HEK293T (cell line): ENCODE measurements around the gene STK39.

ENCODE experiments used
- CTCF ChIA-PET: fragments of 350-600 bp; formaldehyde crosslinking; extraction: SDS; loops from one replicate; lab custom pipeline; 2021; ENCODE audit warnings: antibody characterized with exemption, inconsistent platforms; lab: Yijun Ruan, JAX
- POLR2A ChIA-PET: fragments of 350-600 bp; formaldehyde crosslinking; extraction: SDS; loops from one replicate; lab custom pipeline; 2020; ENCODE audit warnings: antibody characterized with exemption, inconsistent platforms; lab: Yijun Ruan, JAX
- DNase-seq: peaks from one replicate; pipeline ENCODE4 v3.0.0; 2012; ENCODE audit warnings: mixed read lengths; ENCODE audit errors: extremely low spot score
- ARNT ChIP-seq: fragments of 450-650 bp; IDR thresholded peaks from 2 replicates; pipeline ENCODE4 v1.6.1; 2017; ENCODE audit warnings: mild to moderate bottlenecking
- BHLHE40 ChIP-seq: fragments of 450-650 bp; IDR thresholded peaks from 2 replicates; pipeline ENCODE4 v1.6.1; 2016; ENCODE audit warnings: mild to moderate bottlenecking, moderate library complexity, borderline replicate concordance
- CTBP1 ChIP-seq: fragments of 450-650 bp; IDR thresholded peaks from 2 replicates; pipeline ENCODE4 v1.6.1; 2016; ENCODE audit warnings: borderline replicate concordance
- ELF4 ChIP-seq: fragments of 450-650 bp; IDR thresholded peaks from 2 replicates; pipeline ENCODE4 v1.6.1; 2017; ENCODE audit warnings: antibody characterized with exemption
- FOXA1 ChIP-seq: fragments of 450-650 bp; IDR thresholded peaks from 2 replicates; pipeline ENCODE4 v1.6.1; 2016; ENCODE audit warnings: mild to moderate bottlenecking
- FOXK2 ChIP-seq: fragments of 450-650 bp; IDR thresholded peaks from 2 replicates; pipeline ENCODE4 v1.6.1; 2016; ENCODE audit warnings: mild to moderate bottlenecking
- FOXM1 ChIP-seq: fragments of 450-650 bp; IDR thresholded peaks from 2 replicates; pipeline ENCODE4 v1.6.1; 2017; ENCODE audit warnings: mild to moderate bottlenecking, borderline replicate concordance
- HDGF ChIP-seq: fragments of 450-650 bp; IDR thresholded peaks from 2 replicates; pipeline ENCODE4 v1.6.1; 2017; ENCODE audit warnings: antibody characterized with exemption, borderline replicate concordance
- L3MBTL2 ChIP-seq: fragments of 450-650 bp; conservative IDR thresholded peaks from 2 replicates; pipeline ENCODE4 v1.6.1; 2016; ENCODE audit warnings: mild to moderate bottlenecking
- LEF1 ChIP-seq: fragments of 450-650 bp; IDR thresholded peaks from 2 replicates; pipeline ENCODE4 v1.6.1; 2017; ENCODE audit warnings: mild to moderate bottlenecking, borderline replicate concordance
- NFRKB ChIP-seq: fragments of 450-650 bp; IDR thresholded peaks from 2 replicates; pipeline ENCODE4 v1.6.1; 2016; ENCODE audit warnings: mild to moderate bottlenecking, moderate library complexity
- PKNOX1 ChIP-seq: fragments of 450-650 bp; IDR thresholded peaks from 2 replicates; pipeline ENCODE4 v1.6.1; 2016
- SP1 ChIP-seq: fragments of 450-650 bp; IDR thresholded peaks from 2 replicates; pipeline ENCODE4 v1.6.1; 2017
- SUZ12 ChIP-seq: fragments of 450-650 bp; IDR thresholded peaks from 2 replicates; pipeline ENCODE4 v1.6.1; 2016; ENCODE audit warnings: mild to moderate bottlenecking
- TARDBP ChIP-seq: fragments of 450-650 bp; IDR thresholded peaks from 2 replicates; pipeline ENCODE4 v1.6.1; 2016
- ZNF384 ChIP-seq: fragments of 450-650 bp; IDR thresholded peaks from 2 replicates; pipeline ENCODE4 v1.6.1; 2016

The STK39 gene

GRCh38 chr2:167953776-167954175, 293.6 kb downstream of the STK39 start:
- CTCF ChIA-PET: no interaction called here
- no peak for DNase-seq
- POLR2A ChIA-PET: no interaction called here
- TF ChIP-seq ZNF384 (no peak), FOXK2 (no peak), SP1 (no peak), PKNOX1 (no peak), LEF1 (no peak), TARDBP (no peak), CTBP1 (no peak), BHLHE40 (no peak), L3MBTL2 (no peak), ARNT (no peak)

DNA sequence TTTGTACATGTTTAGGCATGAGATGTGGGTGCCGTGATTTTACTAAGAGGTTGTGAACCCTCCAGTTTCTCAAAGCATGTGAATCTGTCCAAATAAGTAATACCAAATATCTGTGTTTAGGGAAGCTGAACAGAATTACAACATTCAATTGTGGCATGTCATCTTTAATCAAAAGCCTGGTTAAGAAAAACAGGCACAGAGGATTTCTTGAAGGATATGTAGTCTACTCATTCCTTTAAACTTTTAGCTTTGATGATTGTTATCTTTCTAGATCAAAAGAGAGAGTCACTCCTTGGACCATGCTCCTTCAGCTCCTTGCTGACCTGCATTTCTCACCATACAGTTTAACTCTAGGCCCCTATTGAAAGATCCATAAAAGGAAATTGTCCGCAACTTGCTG, 296.8 kb downstream of the STK39 start:
- CTCF ChIA-PET: no interaction called here
- TF ChIP-seq SUZ12 (no peak), SP1 (no peak), L3MBTL2 (no peak), FOXA1 (no peak), ELF4 (no peak)
- no peak for DNase-seq
- POLR2A ChIA-PET: no interaction called here

DNA sequence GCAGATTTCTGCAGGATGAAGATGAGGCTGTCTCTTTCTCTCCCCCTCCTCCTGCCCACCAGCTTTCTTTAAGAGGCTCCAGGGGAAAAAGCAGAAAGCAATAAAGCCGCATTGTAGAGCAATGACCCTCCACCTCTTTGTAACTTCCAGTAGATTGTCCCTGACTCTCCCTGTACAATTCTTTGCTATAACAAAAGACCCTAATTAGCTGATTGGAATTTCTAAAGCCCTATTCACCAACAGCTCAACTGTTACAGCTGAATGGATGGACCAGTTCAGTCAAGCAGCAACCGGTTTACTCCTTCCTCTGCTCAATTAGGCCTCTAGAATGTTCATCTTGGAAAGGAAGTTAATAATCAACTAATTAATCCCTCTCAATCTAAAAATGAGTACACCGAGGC, 301.0 kb downstream of the STK39 start:
- ChIA-PET CTCF (no interaction called here), POLR2A (no interaction called here)
- no peak for DNase-seq
- no peak for TF ChIP-seq CTBP1
- TF ChIP-seq BHLHE40: no peak
- TF ChIP-seq L3MBTL2: no peak
- no peak for TF ChIP-seq FOXK2
- TF ChIP-seq FOXA1: no peak
- TF ChIP-seq ZNF384: no peak
- no peak for TF ChIP-seq NFRKB
- no peak for TF ChIP-seq SP1
- no peak for TF ChIP-seq LEF1
- TF ChIP-seq ELF4: no peak
- TF ChIP-seq FOXM1: no peak
- no peak for TF ChIP-seq TARDBP
- no peak for TF ChIP-seq PKNOX1

- CTCF ChIA-PET: no interaction called here
- DNase-seq: no peak
- POLR2A ChIA-PET: no interaction called here
- TF ChIP-seq ELF4: no peak
- no peak for TF ChIP-seq HDGF
- no peak for TF ChIP-seq L3MBTL2
- TF ChIP-seq NFRKB: no peak
- TF ChIP-seq ZNF384: no peak
- no peak for TF ChIP-seq BHLHE40
- TF ChIP-seq LEF1: no peak
- TF ChIP-seq FOXA1: no peak
Observed at GRCh38 chr2:167945660-167946368, 301.6 kb downstream of the STK39 start.

GRCh38 chr2:167944825-167945659, 302.4 kb downstream of the STK39 start:
- POLR2A ChIA-PET: no interaction called here

GRCh38 chr2:167943897-167944296, 303.5 kb downstream of the STK39 start:
- no peak for TF ChIP-seq HDGF
- TF ChIP-seq PKNOX1: no peak
- no peak for TF ChIP-seq ARNT
- no peak for TF ChIP-seq SP1
- no peak for TF ChIP-seq ZNF384
- no peak for TF ChIP-seq CTBP1
- no peak for TF ChIP-seq FOXK2
- TF ChIP-seq LEF1: no peak
- TF ChIP-seq TARDBP: no peak
- TF ChIP-seq ELF4: no peak
- TF ChIP-seq L3MBTL2: no peak
- no peak for TF ChIP-seq BHLHE40
- TF ChIP-seq FOXA1: no peak
- TF ChIP-seq SUZ12: no peak
- no peak for TF ChIP-seq NFRKB
- no peak for TF ChIP-seq FOXM1
- no peak for DNase-seq
- ChIA-PET CTCF (no interaction called here), POLR2A (no interaction called here)

More at GRCh38 chr2:167944825-167945659, 302.4 kb downstream of the STK39 start:
- no peak for DNase-seq
- TF ChIP-seq SP1 (no peak), TARDBP (no peak), FOXM1 (no peak), NFRKB (no peak), ARNT (no peak), FOXK2 (no peak)
- CTCF ChIA-PET: no interaction called here
